ENCODE data around the gene IGLON5. TPM values are rescaled to one million over a fixed set of nuclear protein-coding genes. Genes with fewer than 3 reads are reported as not detected.

IGLON5 gene
- not detected in 2 replicates for total RNA-seq

DNA sequence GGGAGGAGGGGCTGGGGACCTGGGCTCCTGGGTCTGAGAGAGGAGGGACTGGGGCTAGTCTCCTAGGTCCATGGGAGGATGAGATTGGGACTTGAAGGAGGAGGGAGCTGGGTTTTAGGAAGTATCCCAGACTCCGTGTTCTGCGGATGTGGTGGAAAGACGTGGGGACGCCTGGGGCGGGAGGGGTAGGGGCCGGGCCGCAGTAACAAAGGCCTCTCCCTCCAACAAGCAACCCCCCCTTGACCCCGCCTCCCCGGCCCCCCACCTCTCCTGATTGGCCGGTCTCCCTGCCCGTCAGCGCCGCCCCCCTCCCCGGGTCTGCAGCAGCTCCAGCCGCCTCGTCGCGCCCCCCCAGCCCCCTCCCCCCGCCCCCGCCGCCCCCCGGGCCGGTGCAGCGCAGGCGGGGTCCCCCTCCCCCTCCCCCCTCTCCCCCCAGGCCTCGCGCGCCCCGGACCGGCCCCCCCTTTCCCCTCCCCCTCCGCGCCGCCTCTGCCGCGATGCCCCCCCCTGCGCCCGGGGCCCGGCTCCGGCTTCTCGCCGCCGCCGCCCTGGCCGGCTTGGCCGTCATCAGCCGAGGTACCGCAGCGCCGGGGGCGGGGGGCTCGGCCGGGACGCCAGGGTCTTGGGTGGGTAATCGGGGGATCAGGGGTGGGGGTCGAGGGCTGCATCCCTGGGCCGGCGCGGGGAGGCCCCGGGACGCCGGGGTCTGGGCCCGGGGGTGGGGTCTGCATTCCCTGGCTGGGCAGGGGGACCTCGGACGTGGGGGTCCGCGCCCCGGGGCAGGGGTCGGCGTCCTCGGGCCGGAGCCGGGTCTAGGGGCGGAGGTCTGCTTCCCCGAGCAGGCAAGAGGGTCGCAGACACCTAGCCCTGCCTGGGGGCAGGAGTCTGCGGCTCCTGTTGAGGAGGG is at the start of gene IGLON5:
Gene IGLON5, plus strand, starts transcription at position 294 of the 907 bp plus-strand sequence. Its CDS starts 204 bp downstream, at position 498.

DNA sequence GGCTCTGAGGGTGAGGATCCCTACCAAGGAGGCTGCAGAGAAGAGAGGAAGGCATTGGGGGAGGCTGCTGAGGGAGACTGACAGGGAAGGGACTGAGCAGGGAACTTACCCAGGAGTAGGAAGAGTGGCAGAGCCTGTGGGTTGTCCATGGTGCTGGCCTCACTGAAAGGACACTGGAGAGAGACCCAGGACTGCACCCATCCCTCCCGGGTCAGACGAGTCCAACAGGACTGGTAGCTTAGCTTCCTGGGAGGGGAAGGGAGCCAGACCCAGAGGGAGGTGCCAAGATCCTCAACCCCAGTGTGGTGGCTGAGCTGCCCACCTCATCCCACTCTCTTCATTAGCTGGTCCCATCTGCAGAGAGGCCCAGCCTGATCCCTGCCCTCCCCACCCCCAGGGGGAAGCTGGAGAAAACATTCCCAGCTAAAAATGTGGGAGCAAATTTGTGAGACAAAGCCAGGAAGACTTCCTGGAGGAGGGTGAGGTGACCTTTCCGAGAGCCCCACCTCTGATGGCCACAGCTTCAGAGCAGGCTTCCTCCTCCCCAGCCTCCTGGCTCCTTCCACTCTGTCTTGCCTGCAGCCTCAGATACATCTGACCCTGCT is 30.6 kb downstream of the IGLON5 start, which contains the start of gene VSIG10L:
Gene VSIG10L, minus strand, starts transcription at position 164 of the 605 bp plus-strand sequence. Its CDS starts 15 bp downstream, at position 149.

DNA sequence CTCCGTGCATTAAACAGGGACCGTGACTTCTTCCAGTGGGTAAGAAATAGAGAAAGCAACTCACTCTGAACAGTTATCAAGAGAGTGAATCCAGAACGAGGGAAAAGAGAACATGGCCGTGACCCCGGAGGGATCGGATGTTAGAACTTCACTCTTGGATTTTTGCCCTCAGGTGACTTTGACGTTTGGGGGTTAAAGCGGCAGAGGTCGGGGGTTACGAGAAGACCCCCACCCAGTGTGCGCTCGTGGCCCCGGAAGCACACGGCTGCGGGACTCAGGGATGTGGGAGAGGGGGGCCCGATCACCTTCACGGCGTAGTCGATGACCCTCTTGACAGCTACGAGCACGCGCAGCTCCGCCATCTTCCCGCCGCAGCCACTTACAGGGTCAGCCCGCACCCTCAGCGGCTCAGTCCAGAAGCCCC is 54.5 kb downstream of the IGLON5 start, which contains the start of gene ETFB:
Gene ETFB, minus strand, starts transcription at position 424 of the 424 bp plus-strand sequence. Its CDS starts 62 bp downstream, at position 362.

DNA sequence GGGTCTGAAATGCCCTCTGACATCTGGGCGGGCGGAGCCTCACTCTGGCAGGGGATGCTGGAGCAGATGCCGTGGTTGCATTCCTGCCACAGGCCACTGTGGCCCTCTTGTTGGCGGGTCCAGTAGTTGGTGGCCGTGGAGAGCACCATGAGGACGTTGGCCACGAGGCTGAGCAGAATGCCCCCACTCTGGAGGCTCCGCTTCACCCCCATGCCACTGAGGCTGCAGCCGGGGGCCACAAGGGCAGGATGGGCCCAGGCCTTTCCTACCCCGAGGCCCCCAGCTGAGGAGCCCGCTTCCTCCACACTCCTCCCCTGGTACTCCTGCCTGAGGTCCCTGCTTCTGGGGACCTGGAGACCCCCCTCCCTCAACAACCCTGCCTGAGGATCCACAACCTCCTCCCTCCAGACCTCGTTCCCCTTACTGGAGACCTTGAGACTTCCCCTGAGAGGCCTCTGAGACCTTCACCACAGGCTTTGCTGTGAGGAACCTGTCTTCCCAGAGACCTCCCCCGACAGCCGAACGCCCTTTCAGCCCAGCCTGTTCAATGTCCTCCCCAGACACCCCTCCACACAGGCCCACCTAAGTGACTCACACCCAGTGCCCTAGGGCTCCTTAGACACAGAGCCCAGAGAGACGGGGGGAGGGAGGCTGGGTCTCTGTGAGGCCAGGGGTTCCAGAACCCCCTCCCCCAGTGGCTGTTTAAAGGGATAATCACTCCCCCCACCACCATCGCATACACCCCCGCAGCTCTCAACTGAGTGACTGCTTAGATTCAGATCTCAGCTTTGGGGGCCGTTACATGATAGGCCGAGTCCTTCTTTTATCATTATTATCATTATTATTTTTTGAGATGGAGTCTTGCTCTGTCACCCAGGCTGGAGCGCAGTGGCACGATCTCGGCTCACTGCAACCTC is 57.2 kb downstream of the IGLON5 start, which contains the start of gene CLDND2:
Gene CLDND2, minus strand, starts transcription at position 638 of the 917 bp plus-strand sequence. Its CDS starts 426 bp downstream, at position 212.

DNA sequence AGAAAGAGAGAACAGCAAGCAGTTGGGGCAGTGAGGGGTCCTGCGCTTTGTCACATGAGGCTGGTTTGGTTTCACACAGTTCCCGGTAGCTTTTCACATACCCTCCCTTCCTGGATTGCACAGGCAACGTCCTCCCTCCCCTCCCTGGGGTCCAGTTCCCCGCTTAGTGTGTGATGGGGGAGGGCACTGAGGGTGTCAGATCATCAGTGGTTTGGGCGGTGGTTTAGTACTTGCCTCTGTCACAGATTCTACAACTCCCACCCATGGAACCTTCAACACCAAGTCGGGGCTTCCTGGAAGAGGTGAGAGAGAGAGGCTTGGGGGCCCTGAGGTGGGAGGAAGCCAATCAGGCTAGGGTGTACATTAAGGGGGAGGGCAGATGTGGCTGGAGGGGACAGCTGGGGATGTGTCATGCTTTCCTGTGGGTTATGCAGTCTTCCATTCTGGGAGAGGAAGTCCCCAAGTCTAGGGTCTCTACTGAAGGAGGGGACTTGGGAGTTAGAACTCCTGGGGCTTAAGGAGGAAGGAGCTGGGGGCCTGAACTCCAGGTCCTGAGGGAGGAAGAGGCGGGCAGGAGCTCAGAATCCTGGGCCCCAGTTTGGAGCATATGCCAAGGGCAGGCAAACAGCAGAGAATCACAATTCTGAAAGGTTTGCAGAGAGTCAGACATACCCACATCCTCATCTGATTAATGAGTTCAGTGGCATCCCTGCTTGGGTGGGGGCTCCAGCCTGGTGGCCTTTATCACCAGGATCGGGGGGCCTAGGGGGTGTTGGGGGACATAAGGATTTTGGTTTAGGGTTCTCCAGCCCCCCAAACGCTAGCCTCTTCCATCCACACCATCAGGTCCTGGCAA is 61.4 kb downstream of the IGLON5 start, which contains the start of gene NKG7:
Gene NKG7, minus strand, starts transcription at position 6 of the 856 bp plus-strand sequence. CDS start 119 bp downstream, outside the sequence.

Other genes with a start within 250 kb of the IGLON5 start
- gene KLK13, start 246.6 kb upstream of the IGLON5 start, total RNA-seq: not detected in 2 replicates
- gene KLK14, start 228.8 kb upstream of the IGLON5 start, total RNA-seq: not detected in 2 replicates
- gene CTU1, start 203.2 kb upstream of the IGLON5 start, total RNA-seq: 7.6 and 7.7 TPM in 2 replicates
- gene SIGLEC9, start 186.7 kb upstream of the IGLON5 start, total RNA-seq: under 0.01 TPM in 1 of 2 replicates, not detected in the other
- not detected in 2 replicates for gene SIGLEC7, start 169.3 kb upstream of the IGLON5 start, total RNA-seq
- gene CD33, start 86.6 kb upstream of the IGLON5 start, total RNA-seq: not detected in 2 replicates
- gene SIGLECL1, start 60.6 kb upstream of the IGLON5 start, total RNA-seq: not detected in 2 replicates
- gene VSIG10L, start 30.5 kb downstream of the IGLON5 start, total RNA-seq: 0.73 and 0.98 TPM in 2 replicates
- 121 and 213 TPM in 2 replicates for gene ETFB, start 54.7 kb downstream of the IGLON5 start, total RNA-seq
- gene CLDND2, start 57.4 kb downstream of the IGLON5 start, total RNA-seq: not detected in 2 replicates
- not detected in 2 replicates for gene NKG7, start 61.0 kb downstream of the IGLON5 start, total RNA-seq
- not detected in 2 replicates for gene LIM2, start 76.3 kb downstream of the IGLON5 start, total RNA-seq
- gene C19orf84, start 78.9 kb downstream of the IGLON5 start, total RNA-seq: not detected in 2 replicates
- not detected in 2 replicates for gene SIGLEC10, start 106.0 kb downstream of the IGLON5 start, total RNA-seq
- not detected in 2 replicates for gene SIGLEC8, start 146.8 kb downstream of the IGLON5 start, total RNA-seq
- not detected in 2 replicates for gene CEACAM18, start 166.9 kb downstream of the IGLON5 start, total RNA-seq
- not detected in 2 replicates for gene SIGLEC12, start 190.2 kb downstream of the IGLON5 start, total RNA-seq
- gene SIGLEC6, start 220.0 kb downstream of the IGLON5 start, total RNA-seq: not detected in 2 replicates